Stimulated activated CD8-positive, alpha-beta memory T cell treated with anti-CD3 and anti-CD28 coated beads, Interleukin-15, amount 100 ng/mL, for 4 hours (primary cell): Measurements from ENCODE around the gene INTS7.
"Not testable (repeated sequence)": the region's sequence is repeated elsewhere in the genome, so short reads cannot be mapped to it uniquely, and the experiment has no call there.

Experiments
- DNase-seq, 2 donors: peaks; one replicate each; pipeline ENCODE4 v3.0.0-alpha.2; 2020; ENCODE audit warnings: low read depth in 2 of 2

The INTS7 gene

GRCh38 chr1:211935448-211935970, 99.8 kb downstream of the INTS7 start:
- no peak for DNase-seq

GRCh38 chr1:211933946-211934714, 101.2 kb downstream of the INTS7 start:
- DNase-seq: no peak

- no peak for DNase-seq
Measured at GRCh38 chr1:211932933-211933254, 102.5 kb downstream of the INTS7 start.

- DNase-seq: no peak
Measured at GRCh38 chr1:211932231-211932932, 103.0 kb downstream of the INTS7 start.

GRCh38 chr1:211929683-211930082, 105.7 kb downstream of the INTS7 start:
- DNase-seq: no peak

GRCh38 chr1:211928993-211929637, 106.2 kb downstream of the INTS7 start:
- no peak for DNase-seq

GRCh38 chr1:211928290-211928801, 107.0 kb downstream of the INTS7 start:
- no peak for DNase-seq

GRCh38 chr1:211925016-211925415, 110.3 kb downstream of the INTS7 start:
- no peak for DNase-seq

- DNase-seq: no peak
Measured at GRCh38 chr1:211924256-211924655, 111.1 kb downstream of the INTS7 start.

- no peak for DNase-seq
Measured at GRCh38 chr1:211923095-211923494, 112.3 kb downstream of the INTS7 start.

GRCh38 chr1:211921579-211922095, 113.7 kb downstream of the INTS7 start:
- DNase-seq: no peak

- DNase-seq: no peak
Measured at GRCh38 chr1:211920602-211921226, 114.6 kb downstream of the INTS7 start.

GRCh38 chr1:211920141-211920572, 115.2 kb downstream of the INTS7 start:
- DNase-seq: no peak

- no peak for DNase-seq
Measured at GRCh38 chr1:211918843-211919414, 116.4 kb downstream of the INTS7 start.

- not testable (repeated sequence) for DNase-seq
Measured at GRCh38 chr1:211916458-211916857, 118.9 kb downstream of the INTS7 start.

- DNase-seq: no peak
Measured at GRCh38 chr1:211915924-211916323, 119.4 kb downstream of the INTS7 start.

- no peak for DNase-seq
Measured at GRCh38 chr1:211912844-211913432, 122.4 kb downstream of the INTS7 start.

- DNase-seq: no peak
Measured at GRCh38 chr1:211912038-211912437, 123.3 kb downstream of the INTS7 start.

GRCh38 chr1:211910913-211911485, 124.4 kb downstream of the INTS7 start:
- no peak for DNase-seq

- DNase-seq: no peak
Measured at GRCh38 chr1:211910113-211910884, 125.1 kb downstream of the INTS7 start.
